Heart left ventricle (tissue), 16 donors: ENCODE results near the gene FAM120B. TPM values are rescaled to one million over a fixed set of nuclear protein-coding genes. Genes with fewer than 3 reads are reported as not detected.

Source experiments
- ATAC-seq, 4 donors: fragments of 200-7000 bp; cut with Tn5 transposase; one replicate each; pipeline ENCODE4 v1.9.1; 2020 to 2022; ENCODE audit warnings: moderate library complexity in 4 of 4, mild to moderate bottlenecking in 3 of 4, moderate number of reproducible peaks in 1 of 4
- DNase-seq, 5 donors: peaks; one replicate each; pipeline ENCODE4 v3.0.0-alpha.2; 2020
- H3K27ac ChIP-seq, 12 donors: fragments of 200-600 bp; sonication (generic) in 4 of 12; one replicate each; pipeline versions ENCODE4 v1.5.0 to v1.8.0; 2016 to 2022; ENCODE audit warnings: mild to moderate bottlenecking in 2 of 12
- H3K27me3 ChIP-seq, 9 donors: fragments of 200-600 bp; sonication (generic) in 2 of 9; one replicate each; pipeline versions ENCODE4 v1.5.1 to v1.8.0; 2016 to 2022; ENCODE audit warnings: mild to moderate bottlenecking in 3 of 9
- H3K36me3 ChIP-seq, 9 donors: fragments of 200-600 bp; sonication (generic) in 2 of 9; one replicate each; pipeline versions ENCODE4 v1.5.0 to v1.8.0; 2018 to 2022; ENCODE audit warnings: mild to moderate bottlenecking in 2 of 9
- H3K4me1 ChIP-seq, 12 donors: fragments of 200-600 bp; sonication (generic) in 4 of 12; one replicate each; pipeline versions ENCODE4 v1.5.0 to v1.8.0; 2016 to 2022; ENCODE audit warnings: mild to moderate bottlenecking in 3 of 12
- H3K4me3 ChIP-seq, 12 donors: fragments of 200-600 bp; sonication (generic) in 4 of 12; one replicate each; pipeline versions ENCODE4 v1.5.0 to v1.8.0; 2017 to 2022; ENCODE audit warnings: mild to moderate bottlenecking in 9 of 12, moderate library complexity in 4 of 12
- H3K9me3 ChIP-seq, 12 donors: fragments of 200-600 bp; sonication (generic) in 4 of 12; one replicate each; pipeline versions ENCODE4 v1.5.0 to v1.8.0; 2016 to 2022; ENCODE audit warnings: mild to moderate bottlenecking in 1 of 12
- CTCF ChIP-seq, 12 donors: fragments of 200-600 bp; sonication (generic) in 4 of 12; IDR thresholded peaks; one replicate each; pipeline versions ENCODE4 v1.5.0 to v1.8.0; 2018 to 2022; ENCODE audit warnings: antibody characterized with exemption in 12 of 12, mild to moderate bottlenecking in 5 of 12
- POLR2A ChIP-seq, 2 donors: fragments of 450-650 bp; IDR thresholded peaks; one replicate each; pipeline ENCODE4 v1.6.1; 2017; ENCODE audit warnings: antibody characterized with exemption in 2 of 2, mild to moderate bottlenecking in 2 of 2, moderate library complexity in 2 of 2
- WGBS, 4 donors: extraction: QIAGEN DNeasy Blood & Tissue Kit in 2 of 4; methylation state at CpG; one replicate each; pipeline versions ENCODE4 v1.1.5 to v1.1.7; 2013 to 2018; 5-methylcytosine and 5-hydroxymethylcytosine counted together
- intact Hi-C, 10 donors: fragments of 100-400 bp; cut with DNase I; formaldehyde crosslinking; loops; one replicate each; pipeline versions ENCODE4 v1.11.1 to v1.14.2; 2022
- polyA plus RNA-seq, 2 donors: library from polyadenylated mRNA; stranded (reverse); fragments of 200-250 nt; gene quantifications; one replicate each; pipeline ENCODE4 v1.2.3, GENCODE V29; 2013
- total RNA-seq, 9 donors: library from RNA; depleted of rRNA in 2 of 9; stranded (reverse); fragments of >200 nt in 2 of 9; fragmentation: NEBNext Ultra II Directional in 3 of 9; extraction: Animal tissue kit (Norgen Biotek cat#: 25700) in 3 of 9; gene quantifications; one replicate each; pipeline versions ENCODE4 v1.1.0 to v1.2.4, GENCODE V29; 2016 to 2023
- donor health status: ischemic (EF 13 %, LVEDD 7.1; RV severe dilation, severe dysfunction).
- donor health status: healthy with polysubstance abuse.
- donor health status: DM: no; HTN: yes; CAD: no.
- donor health status: DM: no; HTN: no; CAD: no.
- donor health status: ischemic (EF 25% LVEDD 6.9; RV normal size, moderate dysfunction).
- donor health status: ischemic (EF 25% LVEDD 5.7; RV mildly dilated, moderate dysfunction).
- donor health status: healthy.
- donor health status: DM: yes; HTN: yes; CAD: no.
- donor health status: ischemic (EF 35%, LVEDD 5.7; RV mildly dilated, moderate dysfunction).
- donor health status: nonischemic (EF 11% LVEDD 7.7; RV severe dilation, severe dysfunction).
- donor health status: DM: yes; HTN: yes; CAD: no.
- donor health status: PGD.
- donor health status: ischemic (EF 29% LVEDD 5.4; RV normal size, mild dysfunction).
- donor health status: nonischemic (EF 23%, LVEDD 6.1; RV moderate dilation, normal function).

Gene FAM120B
- total and polyA plus RNA-seq, 11 donors = 6.6 to 29.4 (median 18.5) TPM

DNA sequence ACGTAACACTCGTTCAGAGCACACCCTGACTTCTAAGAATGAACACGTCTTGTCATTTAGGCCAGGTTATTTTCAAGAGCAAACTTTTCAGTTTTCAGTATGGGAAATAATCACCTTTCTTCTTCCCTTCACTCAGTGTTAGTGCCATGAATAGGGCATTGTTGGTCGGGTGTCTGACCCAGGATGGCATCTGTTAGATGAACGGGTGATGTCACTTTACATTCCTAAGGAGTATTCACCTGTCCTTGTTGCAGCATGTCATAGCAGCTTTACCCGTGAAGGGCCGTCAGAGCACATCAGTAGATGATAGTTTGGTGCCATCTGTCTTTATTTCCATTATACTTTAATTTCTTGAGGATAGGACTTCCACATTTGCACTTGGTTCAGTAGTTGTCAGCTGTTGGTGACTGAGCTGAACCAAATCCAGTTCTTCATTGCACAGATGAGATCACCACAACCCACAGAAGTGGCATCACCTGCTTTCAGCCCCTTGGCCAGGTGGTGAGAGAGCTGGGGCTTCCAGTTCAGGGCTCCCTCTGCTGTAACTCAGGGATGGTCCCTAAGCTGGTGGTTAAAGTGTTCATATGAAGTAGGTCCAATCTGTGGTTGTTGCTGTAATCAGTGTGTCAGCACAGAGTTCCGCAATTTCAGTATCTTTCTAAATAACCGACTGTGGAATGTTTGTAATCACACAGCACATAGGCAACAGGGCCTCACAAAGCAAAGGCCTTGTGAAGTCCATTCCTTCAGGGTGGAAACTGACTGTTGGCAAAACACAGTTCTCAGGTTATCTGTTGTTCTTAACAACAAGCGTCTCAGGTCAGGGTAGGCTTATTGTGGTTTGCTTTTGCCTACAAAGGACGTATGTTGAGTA, 68.2 kb downstream of the FAM120B start:
- H3K27ac ChIP-seq = no peak overlapping the region
- no peaks in the 10 kb centered on the region for H3K9me3 ChIP-seq
- H3K4me1 ChIP-seq = peaks cover 0 to 9% (median 0%) of the 10 kb centered on the region in 12 donors
- TF ChIP-seq POLR2A (IDR thresholded peaks at IDR 0.05) (no peak), CTCF (IDR thresholded peaks at IDR 0.05) (no peak)
- no peaks in the 10 kb centered on the region for H3K27me3 ChIP-seq
- WGBS, 4 donors = 84 to 91% (median 88%) methylated on average over 11 of the region's 11 CpGs
- H3K36me3 ChIP-seq = peaks cover 0 to 44% (median 35%) of the 10 kb centered on the region in 9 donors
- H3K4me3 ChIP-seq = no peak overlapping the region
- DNase-seq (no peak), ATAC-seq (no peak)
- intact Hi-C loops = no loop called here

DNA sequence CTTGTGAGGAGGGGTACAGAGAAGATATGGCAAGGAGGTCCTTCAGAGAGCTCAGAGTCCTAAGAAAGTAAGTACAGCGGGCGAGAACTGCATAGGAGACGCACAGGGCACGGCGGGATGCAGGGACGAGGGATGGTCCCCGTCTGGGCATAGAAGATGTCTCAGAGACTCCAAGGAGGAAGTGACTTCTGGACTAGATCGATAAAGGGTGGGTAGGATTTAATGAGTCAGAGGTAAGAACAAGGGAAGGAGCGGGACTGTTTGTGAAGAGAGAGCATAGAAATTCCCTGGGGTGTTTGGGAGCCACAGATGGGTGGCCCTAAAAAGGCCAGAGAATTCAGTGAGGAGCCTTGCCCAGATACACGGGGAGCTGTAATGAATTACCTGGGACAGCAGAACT, 69.1 kb downstream of the FAM120B start:
- peaks cover 0 to 9% (median 0%) of the 10 kb centered on the region in 12 donors for H3K4me1 ChIP-seq
- ATAC-seq (no peak), DNase-seq (no peak)
- TF ChIP-seq POLR2A (IDR thresholded peaks at IDR 0.05) = no peak
- no peak for TF ChIP-seq CTCF (IDR thresholded peaks at IDR 0.05)
- 90 to 95% (median 93%) methylated on average over 10 of the region's 10 CpGs for WGBS, 4 donors
- no peak overlapping the region for H3K4me3 ChIP-seq
- no peaks in the 10 kb centered on the region for H3K9me3 ChIP-seq
- H3K36me3 ChIP-seq = peaks cover 0 to 38% (median 27%) of the 10 kb centered on the region in 9 donors
- no peak overlapping the region for H3K27ac ChIP-seq
- intact Hi-C loops = no loop called here
- H3K27me3 ChIP-seq = no peaks in the 10 kb centered on the region

DNA sequence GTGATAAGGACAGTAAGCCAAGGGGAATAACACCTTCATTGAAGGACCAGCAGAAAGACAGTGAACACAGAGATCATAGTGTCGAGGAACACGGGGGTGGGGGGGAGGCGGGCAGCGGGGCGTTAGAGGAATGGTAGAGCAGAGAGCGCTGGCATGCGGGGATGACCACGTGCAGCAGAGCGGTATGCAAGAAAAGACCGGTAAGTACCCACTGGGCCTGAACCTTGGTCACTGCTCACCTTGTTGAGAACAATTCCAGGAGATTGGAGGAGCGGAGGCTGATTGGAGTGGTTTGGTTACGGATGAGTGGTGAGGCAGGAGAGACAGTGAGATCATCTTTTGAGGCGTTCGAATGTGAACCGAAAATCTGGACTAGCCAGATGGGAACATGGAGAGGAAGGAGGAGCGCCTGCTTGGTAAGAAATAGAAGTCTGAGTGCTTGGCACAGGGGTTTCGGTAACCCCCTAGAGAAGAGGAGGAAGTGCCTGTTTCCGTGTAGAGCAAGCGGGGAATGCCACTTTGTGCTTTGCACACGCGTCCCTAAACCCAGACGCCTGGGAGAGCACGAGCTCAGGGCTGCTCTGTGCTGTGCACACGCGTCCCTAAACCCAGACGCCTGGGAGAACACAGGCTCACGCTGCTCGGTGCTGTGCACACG, 70.0 kb downstream of the FAM120B start:
- no peak for ATAC-seq
- no peak overlapping the region for H3K27ac ChIP-seq
- peaks cover 0 to 38% (median 22%) of the 10 kb centered on the region in 9 donors for H3K36me3 ChIP-seq
- TF ChIP-seq CTCF (IDR thresholded peaks at IDR 0.05) = no peak
- no peak for TF ChIP-seq POLR2A (IDR thresholded peaks at IDR 0.05)
- intact Hi-C loops = no loop called here
- H3K27me3 ChIP-seq = no peaks in the 10 kb centered on the region
- H3K9me3 ChIP-seq = no peaks in the 10 kb centered on the region
- DNase-seq = no peak
- 89 to 93% (median 90%) methylated on average over 25 to 29 of the region's 29 CpGs for WGBS, 4 donors
- peaks cover 0 to 9% (median 0%) of the 10 kb centered on the region in 12 donors for H3K4me1 ChIP-seq
- no peak overlapping the region for H3K4me3 ChIP-seq

DNA sequence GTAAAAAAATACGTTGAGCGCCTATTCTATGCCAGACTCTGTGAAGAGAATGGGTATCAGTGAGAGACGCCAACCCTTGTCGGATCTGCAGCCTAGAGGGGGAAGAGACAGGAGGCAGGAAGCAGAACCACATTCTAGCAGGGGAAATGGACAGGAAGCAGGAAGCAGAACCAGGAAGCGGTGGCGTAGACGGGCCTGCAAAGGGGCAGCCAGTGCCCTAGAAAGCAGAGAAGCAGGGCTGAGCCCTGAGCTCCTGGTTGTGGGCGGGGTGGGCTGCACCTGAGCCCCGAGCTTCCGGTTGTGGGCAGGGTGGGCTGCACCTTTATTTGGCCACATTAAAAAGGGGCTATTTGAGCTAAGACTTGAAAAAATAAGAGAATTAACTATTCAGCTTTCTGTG, 71.9 kb downstream of the FAM120B start:
- no peaks in the 10 kb centered on the region for H3K27me3 ChIP-seq
- ATAC-seq = peak in 1 of 4 donors; percentile 53
- H3K4me1 ChIP-seq = peaks cover 0 to 9% (median 0%) of the 10 kb centered on the region in 12 donors
- no peak for DNase-seq
- 66 to 79% (median 71%) methylated on average over 10 of the region's 10 CpGs for WGBS, 4 donors
- no peaks in the 10 kb centered on the region for H3K9me3 ChIP-seq
- TF ChIP-seq POLR2A (IDR thresholded peaks at IDR 0.05) = no peak
- no peak for TF ChIP-seq CTCF (IDR thresholded peaks at IDR 0.05)
- no peak overlapping the region for H3K27ac ChIP-seq
- H3K36me3 ChIP-seq = peaks cover 0 to 23% (median 17%) of the 10 kb centered on the region in 9 donors
- H3K4me3 ChIP-seq = no peak overlapping the region
- intact Hi-C loops = no loop called here
